ENCODE results near the gene GALNT18. TPM values are rescaled to one million over a fixed set of nuclear protein-coding genes. Genes with fewer than 3 reads are reported as not detected.

Gene GALNT18
- total RNA-seq, 1 experiment from 2014 or later: 1.7 TPM

DNA sequence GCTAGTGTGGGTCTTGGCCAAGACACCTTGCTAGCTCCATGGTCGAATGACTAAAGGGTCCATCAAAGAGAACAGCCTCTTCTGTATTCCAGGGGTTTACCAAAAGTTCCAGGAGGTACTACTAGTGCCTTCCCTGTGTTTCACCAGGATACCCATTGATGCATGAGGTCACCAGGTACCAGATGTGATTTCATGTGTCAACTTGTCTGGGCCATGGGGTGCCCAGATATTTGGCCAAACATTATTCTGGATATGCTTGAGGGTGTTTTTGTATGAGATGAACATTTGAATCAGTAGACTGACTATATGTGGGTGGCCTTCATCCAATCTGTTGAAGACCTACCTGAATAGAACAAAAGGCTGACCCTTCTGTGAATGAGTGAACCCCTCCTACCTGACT is 92.8 kb downstream of the GALNT18 start:
- DNase-seq: no peak
- Histone ChIP-seq H2BK20ac (ENCODE audit: low read depth, low read length, poor library complexity, severe bottlenecking) (no peak overlapping the region), H4K91ac (ENCODE audit: insufficient read length, low read depth, low read length) (no peak overlapping the region), H3K79me2 (ENCODE audit: insufficient read depth, low read length) (no peaks in the 10 kb centered on the region), H2BK5ac (ENCODE audit: insufficient read length, low read length) (no peak overlapping the region), H4K8ac (replicated peaks; ENCODE audit: insufficient read length, low read depth, low read length) (no peak overlapping the region), H3T11ph (ENCODE audit: low read length) (no peak overlapping the region), H3K56ac (ENCODE audit: insufficient read length, low read depth, low read length) (no peak overlapping the region), H3K18ac (ENCODE audit: insufficient read length, low read depth, low read length) (no peak overlapping the region), H3K4ac (ENCODE audit: low read depth, low read length) (no peak overlapping the region), H3K27me3 (ENCODE audit: insufficient read depth, low read length) (no peaks in the 10 kb centered on the region), H2BK12ac (ENCODE audit: insufficient read length, low read depth, low read length) (no peak overlapping the region), H2BK120ac (ENCODE audit: low read depth, low read length, poor library complexity, severe bottlenecking) (no peak overlapping the region), H2BK15ac (ENCODE audit: low read depth, low read length) (no peak overlapping the region), H4K20me1 (ENCODE audit: control insufficient read depth, insufficient read depth, insufficient read length) (no peaks in the 10 kb centered on the region), H4K5ac (ENCODE audit: insufficient read length, low read depth, low read length) (no peak overlapping the region), H2AFZ (ENCODE audit: low read length) (no peak overlapping the region), H3K4me2 (ENCODE audit: insufficient read depth, insufficient read length, low read length) (no peak overlapping the region), H3K79me1 (ENCODE audit: insufficient read depth, low read depth, low read length, poor library complexity, severe bottlenecking) (no peaks in the 10 kb centered on the region), H3K9me3 (ENCODE audit: control insufficient read depth, low read depth, low read length) (no peaks in the 10 kb centered on the region), H3K23ac (ENCODE audit: insufficient read length, low read depth, low read length) (no peak overlapping the region), H3K14ac (ENCODE audit: insufficient read depth, low read length) (no peak overlapping the region), H3K27ac (ENCODE audit: insufficient read length, low read depth, low read length) (no peak overlapping the region), H3K9ac (ENCODE audit: extremely low read depth, insufficient read length, low read length) (no peak overlapping the region), H3K4me1 (ENCODE audit: insufficient read depth, low read length) (no peaks in the 10 kb centered on the region), H2AK5ac (ENCODE audit: insufficient read length, low read length) (no peak overlapping the region), H3K23me2 (ENCODE audit: insufficient read length, low read depth, low read length, poor library complexity, severe bottlenecking) (no peaks in the 10 kb centered on the region)
- TF ChIP-seq CTCF (conservative IDR thresholded peaks at IDR 0.05): no peak
- H3K27ac Mint-ChIP-seq: no peak overlapping the region
- no peaks in the 10 kb centered on the region for H3K9me3 Mint-ChIP-seq
- H3K36me3 Mint-ChIP-seq (ENCODE audit: insufficient read depth in 1 of 3, low read depth in 3 of 3): no peaks in the 10 kb centered on the region
- H3K4me3 Mint-ChIP-seq: no peak overlapping the region
- H3K4me1 Mint-ChIP-seq: peaks cover 2 to 6% of the 10 kb centered on the region in 2 experiments; a peak in 2 of 4 replicates
- WGBS (ENCODE audit: extremely low coverage, insufficient read length, low lambda C conversion rate): no CpG with 5 or more reads among the region's 1 CpG
- peaks cover 1% of the 10 kb centered on the region for H3K27me3 Mint-ChIP-seq (ENCODE audit: low read depth)
